NT2/D1 (cell line): Measurements from ENCODE around the gene CFAP410.

ENCODE experiments used
- SUZ12 ChIP-seq: IDR thresholded peaks from 2 replicates; pipeline ENCODE4 v1.6.1; 2011; ENCODE audit not compliant: insufficient read length, insufficient read depth; ENCODE audit errors: extremely low read depth
- YY1 ChIP-seq: IDR thresholded peaks from 2 replicates; pipeline ENCODE4 v1.6.1; 2011; ENCODE audit not compliant: insufficient read length, insufficient read depth
- ZNF274 ChIP-seq: IDR thresholded peaks from 2 replicates; pipeline ENCODE4 v1.6.1; 2011; ENCODE audit warnings: mild to moderate bottlenecking, low read depth, low read length

- TF ChIP-seq YY1: no peak
- no peak for TF ChIP-seq ZNF274
- TF ChIP-seq SUZ12: no peak
Observed at GRCh38 chr21:44375281-44375651, 36.1 kb upstream of the CFAP410 start.
